Ascending aorta (tissue), 2 donors: ENCODE results near the gene LMO3. TPM values are rescaled to one million over a fixed set of nuclear protein-coding genes. Genes with fewer than 3 reads are reported as not detected.

Experiments
- DNase-seq, 2 donors: peaks; one replicate each; pipeline ENCODE4 v3.0.0-alpha.2; 2019; ENCODE audit warnings: low spot score in 2 of 2
- H3K27ac ChIP-seq, 2 donors: fragments of 200-600 bp; sonication (generic); one replicate each; pipeline ENCODE4 v1.5.1; 2016 to 2017; ENCODE audit warnings: mild to moderate bottlenecking in 1 of 2
- H3K27me3 ChIP-seq: fragments of 200-600 bp; sonication (generic); one replicate; pipeline ENCODE4 v1.5.1; 2017
- H3K36me3 ChIP-seq, 2 donors: fragments of 200-600 bp; sonication (generic); one replicate each; pipeline ENCODE4 v1.5.1; 2016
- H3K4me1 ChIP-seq, 2 donors: fragments of 200-600 bp; sonication (generic); one replicate each; pipeline ENCODE4 v1.5.1; 2016 to 2017; ENCODE audit warnings: mild to moderate bottlenecking in 1 of 2
- H3K4me3 ChIP-seq, 2 donors: fragments of 200-600 bp; sonication (generic); one replicate each; pipeline ENCODE4 v1.5.1; 2016 to 2017; ENCODE audit warnings: mild to moderate bottlenecking in 1 of 2
- H3K9me3 ChIP-seq, 2 donors: fragments of 200-600 bp; sonication (generic); one replicate each; pipeline ENCODE4 v1.5.1; 2016
- CTCF ChIP-seq, 3 experiments: fragments of 200-600 bp in 2 of 3; fragments of 450-650 bp in 1 of 3; sonication (generic) in 2 of 3; IDR thresholded peaks; one replicate each; pipeline ENCODE4 v1.5.1; 2016 to 2019; ENCODE audit warnings: antibody characterized with exemption in 3 of 3, mild to moderate bottlenecking in 1 of 3, moderate library complexity in 1 of 3
- intact Hi-C: fragments of 100-400 bp; cut with DNase I; formaldehyde crosslinking; loops from one replicate; pipeline ENCODE4 v1.15.1; 2023
- total RNA-seq: library from RNA; depleted of rRNA; stranded (reverse); fragments of >200 nt; gene quantifications from one replicate; pipeline ENCODE4 v1.1.0, GENCODE V29; 2016

LMO3 gene
- total RNA-seq, 1 donor from 2014 or later: 20.2 TPM

GRCh38 chr12:16602412-16602811 is 3.5 kb downstream of the LMO3 start:
- intact Hi-C loops: no loop called here
- H3K4me1 ChIP-seq: no peaks in the 10 kb centered on the region
- H3K4me3 ChIP-seq: no peak overlapping the region
- no peaks in the 10 kb centered on the region for H3K9me3 ChIP-seq
- no peaks in the 10 kb centered on the region for H3K27me3 ChIP-seq
- no peak for DNase-seq
- H3K36me3 ChIP-seq: no peaks in the 10 kb centered on the region
- peak overlapping the region in 1 of 2 donors; percentile 33 for H3K27ac ChIP-seq
- no peak for TF ChIP-seq CTCF (IDR thresholded peaks at IDR 0.05)

GRCh38 chr12:16600525-16600924 is 5.4 kb downstream of the LMO3 start:
- no peaks in the 10 kb centered on the region for H3K4me1 ChIP-seq
- H3K27ac ChIP-seq: peak overlapping the region in 1 of 2 donors; percentile 37
- no peak overlapping the region for H3K4me3 ChIP-seq
- DNase-seq: no peak
- H3K27me3 ChIP-seq: no peaks in the 10 kb centered on the region
- intact Hi-C loops: no loop called here
- no peak for TF ChIP-seq CTCF (IDR thresholded peaks at IDR 0.05)
- H3K36me3 ChIP-seq: no peaks in the 10 kb centered on the region
- H3K9me3 ChIP-seq: no peaks in the 10 kb centered on the region

GRCh38 chr12:16599081-16599480 is 6.9 kb downstream of the LMO3 start:
- Histone ChIP-seq H3K4me1 (no peaks in the 10 kb centered on the region), H3K4me3 (no peak overlapping the region), H3K27ac (no peak overlapping the region), H3K9me3 (no peaks in the 10 kb centered on the region), H3K36me3 (no peaks in the 10 kb centered on the region), H3K27me3 (no peaks in the 10 kb centered on the region)
- DNase-seq: no peak
- TF ChIP-seq CTCF (IDR thresholded peaks at IDR 0.05): no peak
- intact Hi-C loops: no loop called here

GRCh38 chr12:16594797-16595196 is 11.2 kb downstream of the LMO3 start:
- intact Hi-C loops: no loop called here
- H3K27ac ChIP-seq: no peak overlapping the region

DNA sequence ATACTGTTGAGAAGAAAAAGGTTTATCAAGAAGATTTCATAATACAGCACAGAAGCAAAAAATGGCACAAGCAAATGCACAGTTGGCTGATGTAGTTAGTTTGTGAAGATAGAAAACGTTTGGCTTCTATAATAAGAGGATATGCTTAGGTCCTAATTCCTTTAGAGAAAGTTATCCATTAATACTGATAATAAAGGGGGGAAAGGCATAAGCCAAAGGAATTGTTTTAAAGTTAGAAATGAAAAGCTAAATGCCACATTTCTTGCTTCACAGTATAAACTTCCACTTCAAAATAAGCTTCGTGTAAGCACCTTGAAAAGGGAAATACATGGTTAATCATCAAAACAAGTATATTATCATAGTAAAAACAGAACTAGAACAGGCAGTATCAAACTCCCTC is 12.4 kb downstream of the LMO3 start:
- Histone ChIP-seq H3K36me3 (no peaks in the 10 kb centered on the region), H3K4me1 (no peaks in the 10 kb centered on the region), H3K27me3 (no peaks in the 10 kb centered on the region), H3K9me3 (no peaks in the 10 kb centered on the region), H3K27ac (no peak overlapping the region), H3K4me3 (no peak overlapping the region)
- intact Hi-C loops: no loop called here
- DNase-seq: no peak
- no peak for TF ChIP-seq CTCF (IDR thresholded peaks at IDR 0.05)

More at GRCh38 chr12:16594797-16595196, 11.2 kb downstream of the LMO3 start:
- no peak for TF ChIP-seq CTCF (IDR thresholded peaks at IDR 0.05)
- DNase-seq: no peak
- Histone ChIP-seq H3K4me3 (no peak overlapping the region), H3K4me1 (no peaks in the 10 kb centered on the region), H3K9me3 (no peaks in the 10 kb centered on the region), H3K27me3 (no peaks in the 10 kb centered on the region), H3K36me3 (no peaks in the 10 kb centered on the region)

DNA sequence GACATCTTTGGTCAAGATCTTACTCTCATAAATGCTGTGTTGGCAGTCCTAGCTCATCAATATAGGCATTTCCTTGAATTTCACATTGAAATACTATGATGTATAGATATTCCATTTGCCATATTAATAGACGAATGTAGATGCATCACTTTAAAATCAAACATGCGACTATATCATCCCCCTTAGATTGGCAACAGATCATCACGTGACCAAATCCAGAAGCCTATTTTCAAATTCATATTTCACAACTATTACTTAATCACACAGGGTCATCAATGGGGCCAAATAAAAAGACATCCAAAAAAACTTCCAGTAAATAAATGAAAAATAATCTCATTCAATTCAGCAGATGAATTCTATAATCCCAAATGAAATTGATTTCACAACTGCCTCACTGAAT is 15.3 kb downstream of the LMO3 start:
- Histone ChIP-seq H3K36me3 (no peaks in the 10 kb centered on the region), H3K4me3 (no peak overlapping the region), H3K27me3 (no peaks in the 10 kb centered on the region), H3K27ac (no peak overlapping the region), H3K9me3 (no peaks in the 10 kb centered on the region), H3K4me1 (no peaks in the 10 kb centered on the region)
- intact Hi-C loops: no loop called here
- no peak for TF ChIP-seq CTCF (IDR thresholded peaks at IDR 0.05)
- DNase-seq: no peak
